Measurements from ENCODE around the gene CCL22.

- TF ChIP-seq CTCF (IDR thresholded peaks at IDR 0.05): no peak
- no peak for TF ChIP-seq POLR2A (IDR thresholded peaks at IDR 0.05)
Observed at GRCh38 chr16:57331355-57331754, 27.2 kb upstream of the CCL22 start.
